ENCODE results near the gene DNAJC16. TPM values are rescaled to one million over a fixed set of nuclear protein-coding genes. Genes with fewer than 3 reads are reported as not detected.

The DNAJC16 gene

Small RNA genes within 50 kb of the gene (small RNA-seq; reads per million reads assigned to genes)
- gene CD24P1 (ENCODE audit: insufficient read depth) (not detected), gene RNU7-179P (ENCODE audit: insufficient read depth) (not detected), gene SCARNA21B (ENCODE audit: insufficient read depth) (not detected)

All from neuronal stem cell (in vitro differentiated cells).